ENCODE data around the gene APOL1. TPM values are rescaled to one million over a fixed set of nuclear protein-coding genes. Genes with fewer than 3 reads are reported as not detected.
"Not testable (repeated sequence)": the region's sequence is repeated elsewhere in the genome, so short reads cannot be mapped to it uniquely, and the experiment has no call there.

The APOL1 gene
- total and polyA plus RNA-seq, 2 donors (not counting 1 experiment from before 2014, with no cell fraction given), result 40.0 to 80.3 TPM

- not testable (repeated sequence) for H2AFZ ChIP-seq (ENCODE audit: low read length); H3K27ac ChIP-seq (ENCODE audit: insufficient read depth, low read length); H3K4me2 ChIP-seq (ENCODE audit: extremely low read depth, insufficient read depth, low read length); H3K36me3 ChIP-seq (ENCODE audit: control insufficient read depth, insufficient read depth, low read length); H3K9me3 ChIP-seq (ENCODE audit: control insufficient read depth, insufficient read depth, low read depth, low read length); H3K4me3 ChIP-seq (replicated peaks in 1 of 4; ENCODE audit: control extremely low read depth in 1 of 4, insufficient read depth in 1 of 4, low read depth in 3 of 4, low read length in 4 of 4); H4K20me1 ChIP-seq (ENCODE audit: control insufficient read depth, extremely low read depth, insufficient read depth, low read length); H3K79me2 ChIP-seq (ENCODE audit: control insufficient read depth, insufficient read depth, low read length); DNase-seq (ENCODE audit: low read depth in 2 of 2); H3K9ac ChIP-seq (ENCODE audit: insufficient read depth, low read length); H3K27me3 ChIP-seq (ENCODE audit: control insufficient read depth, insufficient read depth, low read length); H3K4me1 ChIP-seq (ENCODE audit: control insufficient read depth, extremely low read depth, insufficient read depth, low read length)
These were observed 11.1 kb downstream of the APOL1 start for GRCh38 chr22:36263886-36264664.

GRCh38 chr22:36267058-36267457 is 14.1 kb downstream of the APOL1 start:
- peaks cover 6% of the 10 kb centered on the region for H3K36me3 ChIP-seq (ENCODE audit: control insufficient read depth, insufficient read depth, low read length)
- H3K9ac ChIP-seq (ENCODE audit: insufficient read depth, low read length), result no peak overlapping the region
- no peak for DNase-seq (ENCODE audit: low read depth in 2 of 2)
- no peak for TF ChIP-seq EZH2 (IDR thresholded peaks at IDR 0.05; ENCODE audit: low read length, missing control alignments)
- TF ChIP-seq, protein P1, sequence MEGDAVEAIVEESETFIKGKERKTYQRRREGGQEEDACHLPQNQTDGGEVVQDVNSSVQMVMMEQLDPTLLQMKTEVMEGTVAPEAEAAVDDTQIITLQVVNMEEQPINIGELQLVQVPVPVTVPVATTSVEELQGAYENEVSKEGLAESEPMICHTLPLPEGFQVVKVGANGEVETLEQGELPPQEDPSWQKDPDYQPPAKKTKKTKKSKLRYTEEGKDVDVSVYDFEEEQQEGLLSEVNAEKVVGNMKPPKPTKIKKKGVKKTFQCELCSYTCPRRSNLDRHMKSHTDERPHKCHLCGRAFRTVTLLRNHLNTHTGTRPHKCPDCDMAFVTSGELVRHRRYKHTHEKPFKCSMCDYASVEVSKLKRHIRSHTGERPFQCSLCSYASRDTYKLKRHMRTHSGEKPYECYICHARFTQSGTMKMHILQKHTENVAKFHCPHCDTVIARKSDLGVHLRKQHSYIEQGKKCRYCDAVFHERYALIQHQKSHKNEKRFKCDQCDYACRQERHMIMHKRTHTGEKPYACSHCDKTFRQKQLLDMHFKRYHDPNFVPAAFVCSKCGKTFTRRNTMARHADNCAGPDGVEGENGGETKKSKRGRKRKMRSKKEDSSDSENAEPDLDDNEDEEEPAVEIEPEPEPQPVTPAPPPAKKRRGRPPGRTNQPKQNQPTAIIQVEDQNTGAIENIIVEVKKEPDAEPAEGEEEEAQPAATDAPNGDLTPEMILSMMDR (conservative IDR thresholded peaks at IDR 0.05 in 1 of 2, IDR thresholded peaks at IDR 0.05 in 1 of 2; ENCODE audit: low read depth in 1 of 2, low read length in 2 of 2), result no peak
- no peak overlapping the region for H3K4me2 ChIP-seq (ENCODE audit: extremely low read depth, insufficient read depth, low read length)
- H3K27ac ChIP-seq (ENCODE audit: insufficient read depth, low read length), result no peak overlapping the region
- H3K79me2 ChIP-seq (ENCODE audit: control insufficient read depth, insufficient read depth, low read length), result no peaks in the 10 kb centered on the region
- H3K9me3 ChIP-seq (ENCODE audit: control insufficient read depth, insufficient read depth, low read depth, low read length), result no peaks in the 10 kb centered on the region
- H3K27me3 ChIP-seq (ENCODE audit: control insufficient read depth, insufficient read depth, low read length), result no peaks in the 10 kb centered on the region
- no peak overlapping the region for H2AFZ ChIP-seq (ENCODE audit: low read length)
- no peak overlapping the region for H3K4me3 ChIP-seq (replicated peaks in 1 of 4; ENCODE audit: control extremely low read depth in 1 of 4, insufficient read depth in 1 of 4, low read depth in 3 of 4, low read length in 4 of 4)
- no peaks in the 10 kb centered on the region for H4K20me1 ChIP-seq (ENCODE audit: control insufficient read depth, extremely low read depth, insufficient read depth, low read length)
- no peaks in the 10 kb centered on the region for H3K4me1 ChIP-seq (ENCODE audit: control insufficient read depth, extremely low read depth, insufficient read depth, low read length)

DNA sequence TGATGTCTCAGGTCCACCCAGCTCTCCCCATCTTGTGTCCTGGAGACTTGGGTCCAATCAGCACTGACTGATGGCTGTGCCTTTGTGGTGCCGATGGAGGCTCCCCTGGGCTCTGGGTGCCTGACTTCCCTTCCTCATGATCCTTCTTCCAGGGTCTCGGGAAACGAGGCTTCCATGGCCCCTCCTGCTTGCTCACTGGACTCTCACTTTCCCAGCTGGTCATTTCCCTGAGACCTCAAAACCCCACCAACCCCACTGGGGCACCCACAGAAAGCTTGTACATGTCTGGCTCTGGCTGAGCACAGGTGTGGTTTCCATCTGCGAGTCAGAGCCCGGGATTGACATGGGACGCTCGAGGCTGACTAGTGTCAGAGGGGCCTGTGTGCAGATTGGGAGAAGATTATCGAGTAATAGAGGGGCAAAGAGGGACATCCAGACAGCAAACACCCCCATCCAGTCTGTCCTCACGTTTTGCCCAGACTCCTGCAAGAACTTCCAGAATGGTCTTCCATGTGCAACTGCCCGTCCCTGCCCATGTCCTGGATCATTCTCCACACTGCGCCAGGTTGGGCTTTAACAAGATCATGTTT is 15.1 kb downstream of the APOL1 start:
- H3K9me3 ChIP-seq (ENCODE audit: control insufficient read depth, insufficient read depth, low read depth, low read length), result no peaks in the 10 kb centered on the region
- DNase-seq (ENCODE audit: low read depth in 2 of 2), result no peak
- H3K4me2 ChIP-seq (ENCODE audit: extremely low read depth, insufficient read depth, low read length), result no peak overlapping the region
- H3K27me3 ChIP-seq (ENCODE audit: control insufficient read depth, insufficient read depth, low read length), result no peaks in the 10 kb centered on the region
- H3K4me3 ChIP-seq (replicated peaks in 1 of 4; ENCODE audit: control extremely low read depth in 1 of 4, insufficient read depth in 1 of 4, low read depth in 3 of 4, low read length in 4 of 4), result no peak overlapping the region
- H3K36me3 ChIP-seq (ENCODE audit: control insufficient read depth, insufficient read depth, low read length), result peaks cover 6% of the 10 kb centered on the region
- no peak overlapping the region for H3K27ac ChIP-seq (ENCODE audit: insufficient read depth, low read length)
- H3K79me2 ChIP-seq (ENCODE audit: control insufficient read depth, insufficient read depth, low read length), result no peaks in the 10 kb centered on the region
- H3K4me1 ChIP-seq (ENCODE audit: control insufficient read depth, extremely low read depth, insufficient read depth, low read length), result no peaks in the 10 kb centered on the region
- H2AFZ ChIP-seq (ENCODE audit: low read length), result no peak overlapping the region
- H4K20me1 ChIP-seq (ENCODE audit: control insufficient read depth, extremely low read depth, insufficient read depth, low read length), result no peaks in the 10 kb centered on the region
- no peak overlapping the region for H3K9ac ChIP-seq (ENCODE audit: insufficient read depth, low read length)
- TF ChIP-seq, protein P1 (conservative IDR thresholded peaks at IDR 0.05 in 1 of 2, IDR thresholded peaks at IDR 0.05 in 1 of 2; ENCODE audit: low read depth in 1 of 2, low read length in 2 of 2), result no peak
- no peak for TF ChIP-seq EZH2 (IDR thresholded peaks at IDR 0.05; ENCODE audit: low read length, missing control alignments)

DNA sequence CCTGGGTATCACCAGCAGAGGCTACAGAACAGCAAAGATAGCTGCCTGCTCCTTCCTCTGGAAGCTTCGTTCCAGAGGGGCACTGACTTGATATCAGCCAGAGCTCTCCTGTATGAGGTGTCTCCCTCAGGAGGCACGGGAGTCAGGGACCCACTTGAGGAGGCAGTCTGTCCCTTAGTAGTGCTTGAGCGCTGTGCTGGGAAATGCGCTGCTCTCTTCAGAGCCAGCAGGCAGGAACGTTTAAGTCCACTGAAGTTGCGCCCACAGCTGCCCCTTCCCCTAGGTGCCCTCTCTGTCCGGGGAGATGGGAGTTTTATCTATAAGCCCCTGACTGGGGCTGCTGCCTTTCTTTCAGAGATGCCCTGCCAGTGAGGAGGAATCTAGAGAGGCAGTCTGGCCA is 18.3 kb downstream of the APOL1 start:
- not testable (repeated sequence) for H3K27me3 ChIP-seq (ENCODE audit: control insufficient read depth, insufficient read depth, low read length); H3K4me3 ChIP-seq (replicated peaks in 1 of 4; ENCODE audit: control extremely low read depth in 1 of 4, insufficient read depth in 1 of 4, low read depth in 3 of 4, low read length in 4 of 4); H3K9ac ChIP-seq (ENCODE audit: insufficient read depth, low read length); H3K4me1 ChIP-seq (ENCODE audit: control insufficient read depth, extremely low read depth, insufficient read depth, low read length); H3K9me3 ChIP-seq (ENCODE audit: control insufficient read depth, insufficient read depth, low read depth, low read length); H4K20me1 ChIP-seq (ENCODE audit: control insufficient read depth, extremely low read depth, insufficient read depth, low read length); DNase-seq (ENCODE audit: low read depth in 2 of 2); H3K79me2 ChIP-seq (ENCODE audit: control insufficient read depth, insufficient read depth, low read length); H3K36me3 ChIP-seq (ENCODE audit: control insufficient read depth, insufficient read depth, low read length); H2AFZ ChIP-seq (ENCODE audit: low read length); H3K4me2 ChIP-seq (ENCODE audit: extremely low read depth, insufficient read depth, low read length); H3K27ac ChIP-seq (ENCODE audit: insufficient read depth, low read length)

- not testable (repeated sequence) for H3K36me3 ChIP-seq (ENCODE audit: control insufficient read depth, insufficient read depth, low read length); DNase-seq (ENCODE audit: low read depth in 2 of 2); H3K9me3 ChIP-seq (ENCODE audit: control insufficient read depth, insufficient read depth, low read depth, low read length); H3K4me1 ChIP-seq (ENCODE audit: control insufficient read depth, extremely low read depth, insufficient read depth, low read length); H4K20me1 ChIP-seq (ENCODE audit: control insufficient read depth, extremely low read depth, insufficient read depth, low read length); H3K27ac ChIP-seq (ENCODE audit: insufficient read depth, low read length); H3K9ac ChIP-seq (ENCODE audit: insufficient read depth, low read length); H2AFZ ChIP-seq (ENCODE audit: low read length); H3K79me2 ChIP-seq (ENCODE audit: control insufficient read depth, insufficient read depth, low read length); H3K4me3 ChIP-seq (replicated peaks in 1 of 4; ENCODE audit: control extremely low read depth in 1 of 4, insufficient read depth in 1 of 4, low read depth in 3 of 4, low read length in 4 of 4); H3K4me2 ChIP-seq (ENCODE audit: extremely low read depth, insufficient read depth, low read length); H3K27me3 ChIP-seq (ENCODE audit: control insufficient read depth, insufficient read depth, low read length)
These were observed 19.0 kb downstream of the APOL1 start for GRCh38 chr22:36271951-36272350.
